ENCODE results near the gene DNAJC4.

DNAJC4 gene, protein sequence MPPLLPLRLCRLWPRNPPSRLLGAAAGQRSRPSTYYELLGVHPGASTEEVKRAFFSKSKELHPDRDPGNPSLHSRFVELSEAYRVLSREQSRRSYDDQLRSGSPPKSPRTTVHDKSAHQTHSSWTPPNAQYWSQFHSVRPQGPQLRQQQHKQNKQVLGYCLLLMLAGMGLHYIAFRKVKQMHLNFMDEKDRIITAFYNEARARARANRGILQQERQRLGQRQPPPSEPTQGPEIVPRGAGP

GRCh38 chr11:64230171-64230984 lies at the start of gene DNAJC4:
Gene DNAJC4 (plus strand): TSS chr11:64230548. CDS start chr11:64230855, 307 bp downstream.
- peak; percentile 92 for DNase-seq

- DNase-seq, result no peak
Observed at GRCh38 chr11:64180891-64181290, 49.5 kb upstream of the DNAJC4 start.

DNA sequence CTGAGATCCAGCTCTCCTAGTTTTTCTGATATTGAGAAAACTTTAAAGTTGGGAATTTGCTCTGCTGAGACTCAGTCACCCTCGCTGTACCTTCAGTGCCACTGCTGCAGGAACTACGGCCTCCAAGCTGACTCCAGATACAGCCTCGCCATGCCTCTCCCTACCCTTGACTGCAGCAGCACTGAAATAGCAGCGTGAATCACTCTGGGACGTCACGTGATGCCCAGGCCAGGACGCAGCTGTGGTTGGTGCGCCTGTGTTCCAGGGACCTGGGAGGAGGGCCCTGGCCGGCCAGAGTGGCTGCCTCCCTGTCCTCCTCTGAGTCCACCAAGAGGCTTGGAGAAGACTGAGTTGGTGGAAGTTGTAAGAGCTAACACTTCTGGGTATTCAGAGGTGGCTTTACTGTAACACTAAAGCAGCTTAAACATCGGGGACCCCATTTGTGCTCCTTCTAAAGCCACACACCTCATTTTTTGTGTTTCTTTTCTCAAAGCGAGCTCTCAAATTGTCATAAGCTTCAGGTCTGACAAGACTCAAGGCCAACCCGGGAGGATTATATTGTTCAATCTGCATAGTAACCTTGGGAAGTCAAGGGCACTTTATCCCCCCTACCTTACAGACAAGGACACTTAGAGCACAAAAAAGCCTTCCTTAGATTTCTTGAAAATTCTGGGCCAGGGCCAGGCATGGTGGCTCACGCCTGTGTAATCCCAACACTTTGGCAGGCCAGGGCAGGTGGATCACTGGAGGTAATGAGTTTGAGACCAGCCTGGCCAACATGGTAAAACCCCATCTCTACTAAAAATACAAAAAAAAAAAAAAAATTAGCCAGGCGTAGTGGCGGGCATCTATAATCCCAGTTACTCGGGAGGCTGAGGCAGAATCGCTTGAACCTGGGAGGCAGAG lies 48.6 kb upstream of the DNAJC4 start:
- DNase-seq, result peak; percentile 92

DNA sequence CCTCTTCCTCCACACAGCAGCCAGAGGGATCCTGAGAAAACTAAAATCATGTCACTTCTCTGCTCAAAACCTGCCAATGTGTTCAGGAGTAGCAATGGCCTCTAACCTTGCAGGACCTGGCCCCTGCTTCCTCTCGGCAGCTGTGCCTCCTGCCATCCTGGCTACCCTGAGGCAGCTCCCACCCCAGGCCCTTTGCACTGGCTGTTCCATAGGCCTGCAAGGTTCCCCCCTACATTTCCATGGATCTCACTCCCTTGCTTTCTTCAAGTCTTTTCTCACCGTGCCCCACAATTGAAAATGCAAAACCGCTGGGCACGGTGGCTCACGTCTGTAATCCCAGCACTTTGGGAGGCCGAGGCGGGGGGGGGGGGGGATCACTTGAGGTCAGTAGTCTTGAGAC lies 46.5 kb upstream of the DNAJC4 start:
- no peak for DNase-seq

DNA sequence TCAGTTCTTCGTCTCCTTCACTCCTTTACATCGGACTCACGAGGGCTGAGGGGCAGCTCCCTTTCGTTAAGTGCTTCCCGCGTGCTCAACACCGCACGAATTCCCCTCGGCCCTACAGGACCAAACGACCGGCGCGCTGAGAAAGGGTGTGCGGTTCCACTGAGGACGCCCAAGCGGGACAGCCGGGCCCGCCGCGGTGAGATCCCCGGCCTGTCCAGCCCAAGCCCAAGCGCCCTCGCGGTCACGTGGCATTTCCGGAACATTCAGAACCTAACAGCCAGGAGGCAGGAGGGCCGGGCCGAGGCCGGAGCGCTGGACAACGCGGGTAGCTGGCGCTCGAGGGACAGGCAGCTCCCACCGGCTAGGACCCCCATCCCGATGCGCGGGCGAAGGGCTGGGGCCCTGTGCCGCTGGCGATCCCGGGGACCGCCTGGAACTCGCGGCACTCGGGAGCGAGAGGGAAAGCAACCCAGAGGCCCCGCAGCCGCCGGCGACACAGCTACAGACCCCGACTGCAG lies 45.1 kb upstream of the DNAJC4 start:
- DNase-seq, result no peak

DNA sequence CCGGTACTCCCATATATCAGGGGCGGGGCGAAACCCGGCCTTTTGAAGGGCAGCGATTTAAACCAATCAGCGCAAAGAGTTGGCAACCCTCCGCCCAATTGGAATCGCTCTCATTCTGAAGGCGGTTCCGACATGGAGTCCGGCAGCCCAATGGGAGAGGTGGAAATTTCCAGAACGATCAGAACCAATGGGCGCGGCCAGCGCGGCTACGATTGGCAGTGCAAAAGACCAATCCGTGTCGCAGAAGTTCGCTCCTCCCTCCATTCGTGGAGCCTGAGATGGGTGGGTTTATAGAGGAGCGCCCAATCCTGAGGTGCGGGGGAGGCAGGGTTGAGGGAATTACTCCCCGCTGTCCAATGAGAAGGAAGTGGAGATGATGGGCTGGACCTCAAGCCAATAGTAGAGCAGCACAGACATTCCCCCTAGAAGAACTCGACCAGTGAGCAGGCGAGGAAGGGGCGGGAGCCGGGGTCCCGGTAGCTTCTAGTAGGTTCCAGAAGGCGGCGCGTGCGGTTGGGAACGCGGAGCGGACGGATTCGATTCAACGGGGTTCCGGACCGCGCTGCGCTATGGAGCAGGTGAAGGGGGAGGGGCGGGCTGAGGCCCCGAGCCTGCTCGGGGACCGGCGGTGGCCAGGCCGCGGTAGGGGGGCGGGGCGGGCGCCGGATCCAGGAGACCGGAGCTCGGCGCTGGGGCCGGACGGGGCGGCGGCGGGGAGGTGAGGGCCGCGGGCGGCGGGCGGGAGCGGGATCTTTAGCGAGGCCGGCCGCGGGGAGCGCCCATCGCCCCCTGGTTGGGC lies 44.5 kb upstream of the DNAJC4 start, which contains the start of gene STIP1:
Gene STIP1, plus strand, starts transcription at position 479 of the 799 bp plus-strand sequence. Its CDS starts 91 bp downstream, at position 570.
- DNase-seq, result peak; percentile 100

GRCh38 chr11:64186492-64187165 lies 43.7 kb upstream of the DNAJC4 start:
- DNase-seq, result no peak

DNA sequence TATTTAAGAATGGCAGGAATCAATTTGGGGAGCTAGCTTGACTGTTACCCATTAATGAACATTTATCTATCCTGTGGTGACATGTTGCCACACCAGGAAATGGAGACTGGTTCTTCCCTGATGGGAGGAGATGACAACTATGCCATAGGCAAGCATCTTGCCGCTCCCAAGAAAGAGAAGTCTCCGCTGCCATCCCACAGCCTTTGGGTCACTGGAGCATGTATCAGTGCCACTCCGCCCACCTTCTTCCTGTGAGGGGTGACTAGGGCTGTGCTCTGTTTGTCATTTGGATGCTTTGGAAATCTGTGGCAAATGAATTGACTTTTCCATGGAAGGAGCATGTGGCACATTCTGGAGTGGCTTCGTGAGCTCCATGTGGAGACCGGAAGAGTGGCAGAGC lies 37.9 kb upstream of the DNAJC4 start:
- no peak for DNase-seq

- no peak for DNase-seq
Observed at GRCh38 chr11:64196626-64197025, 33.7 kb upstream of the DNAJC4 start.

DNA sequence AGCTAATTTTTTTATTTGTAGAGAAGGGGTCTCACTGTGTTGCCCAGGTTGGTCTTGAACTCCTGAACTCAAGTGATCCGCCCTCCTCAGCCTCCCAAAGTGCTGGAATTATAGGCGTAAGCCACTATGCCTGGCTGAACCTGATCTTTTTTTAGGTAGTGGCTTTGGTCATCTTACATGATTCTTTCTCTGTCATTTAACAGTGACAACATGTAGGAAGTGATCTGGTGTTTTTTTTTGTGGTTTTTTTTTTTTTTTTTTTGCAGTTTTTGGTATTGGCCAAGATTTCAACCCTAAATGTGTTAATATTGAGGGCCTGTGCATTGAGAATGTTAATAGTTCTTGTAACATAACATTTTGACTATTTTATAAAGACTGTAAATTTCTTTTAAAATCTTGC lies 31.8 kb upstream of the DNAJC4 start:
- DNase-seq, result no peak

GRCh38 chr11:64201543-64201942 lies 28.8 kb upstream of the DNAJC4 start:
- DNase-seq, result no peak

DNA sequence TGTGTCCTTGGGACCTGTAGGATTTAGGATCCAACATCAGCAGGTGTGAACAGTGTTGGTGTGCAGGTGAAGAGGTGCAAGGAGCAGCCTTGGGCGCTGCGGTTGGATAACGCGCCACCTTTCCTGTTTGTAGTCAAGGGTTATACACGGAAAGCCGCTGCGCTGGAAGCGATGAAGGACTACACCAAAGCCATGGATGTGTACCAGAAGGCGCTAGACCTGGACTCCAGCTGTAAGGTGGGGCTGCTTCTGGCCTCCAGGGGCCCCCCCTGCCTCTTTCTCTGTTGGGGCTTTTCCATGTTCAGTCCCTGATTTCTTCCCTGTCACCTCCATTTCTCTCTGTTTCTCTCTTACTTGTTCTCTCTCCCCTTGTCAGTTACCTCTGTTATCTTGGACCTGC lies 27.4 kb upstream of the DNAJC4 start:
- no peak for DNase-seq

DNA sequence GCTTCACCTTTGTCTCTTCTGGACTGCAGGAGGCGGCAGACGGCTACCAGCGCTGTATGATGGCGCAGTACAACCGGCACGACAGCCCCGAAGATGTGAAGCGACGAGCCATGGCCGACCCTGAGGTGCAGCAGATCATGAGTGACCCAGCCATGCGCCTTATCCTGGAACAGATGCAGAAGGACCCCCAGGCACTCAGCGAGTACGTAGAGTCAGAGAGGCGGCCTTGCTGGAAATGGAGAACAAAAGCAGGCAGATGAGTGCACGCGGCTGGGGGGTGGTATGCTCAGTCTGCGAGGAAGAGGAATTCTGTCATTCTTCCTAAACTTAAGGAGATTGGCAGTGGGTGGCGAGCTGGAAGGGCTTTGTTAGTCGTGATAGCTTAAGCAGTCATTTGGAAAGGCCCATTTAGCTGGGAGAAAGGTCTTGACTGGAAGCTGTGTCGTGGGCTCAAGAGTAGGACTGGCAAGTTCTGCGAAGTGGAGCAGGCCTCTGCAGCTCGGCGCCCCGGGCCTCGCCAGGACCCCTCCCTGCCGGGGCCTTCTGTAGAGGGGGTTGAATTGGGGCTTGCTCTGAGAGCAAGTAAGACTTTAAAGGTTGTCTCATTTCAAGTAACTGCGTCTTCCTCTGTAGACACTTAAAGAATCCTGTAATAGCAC lies 26.8 kb upstream of the DNAJC4 start:
- DNase-seq, result no peak

DNA sequence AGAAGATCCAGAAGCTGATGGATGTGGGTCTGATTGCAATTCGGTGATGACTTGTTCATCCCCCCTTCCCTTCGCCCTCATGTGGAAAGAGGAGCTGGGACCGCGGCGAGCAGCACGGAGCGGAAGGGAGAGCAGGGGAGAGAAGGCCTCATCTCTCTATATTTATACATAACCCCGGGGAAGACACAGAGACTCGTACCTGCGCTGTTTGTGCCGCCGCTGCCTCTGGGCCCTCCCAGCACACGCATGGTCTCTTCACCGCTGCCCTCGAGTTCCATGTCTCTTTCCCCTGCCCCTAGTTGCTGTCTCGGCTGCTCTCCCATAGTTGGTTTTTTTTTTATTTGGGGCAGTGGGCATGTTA lies 26.3 kb upstream of the DNAJC4 start:
- no peak for DNase-seq

DNA sequence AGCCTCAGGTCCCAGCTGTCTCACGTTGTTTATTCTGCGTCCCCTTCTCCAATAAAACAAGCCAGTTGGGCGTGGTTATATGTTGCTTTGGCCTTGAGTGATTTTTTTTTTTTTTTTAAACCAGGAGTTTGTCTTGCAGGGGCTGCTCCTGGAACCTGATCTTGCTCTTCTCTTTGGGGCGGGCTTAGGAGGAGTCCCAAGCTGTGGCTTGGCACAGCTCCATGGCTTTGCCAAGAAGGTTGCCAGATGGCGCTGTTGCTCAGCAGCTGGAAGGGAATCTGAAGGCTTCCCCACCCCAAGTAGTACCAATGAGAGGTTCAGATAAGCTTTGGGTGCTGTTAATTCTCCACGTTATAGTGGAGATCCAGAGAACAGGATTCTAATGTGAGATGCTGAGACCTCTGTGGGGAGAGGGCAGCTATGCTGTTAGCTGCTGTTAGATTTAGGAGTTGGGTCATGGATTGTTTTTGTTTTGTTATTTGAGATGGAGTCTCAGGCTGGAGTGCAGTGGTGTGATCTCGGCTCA lies 25.8 kb upstream of the DNAJC4 start:
- DNase-seq, result peak; percentile 82

DNA sequence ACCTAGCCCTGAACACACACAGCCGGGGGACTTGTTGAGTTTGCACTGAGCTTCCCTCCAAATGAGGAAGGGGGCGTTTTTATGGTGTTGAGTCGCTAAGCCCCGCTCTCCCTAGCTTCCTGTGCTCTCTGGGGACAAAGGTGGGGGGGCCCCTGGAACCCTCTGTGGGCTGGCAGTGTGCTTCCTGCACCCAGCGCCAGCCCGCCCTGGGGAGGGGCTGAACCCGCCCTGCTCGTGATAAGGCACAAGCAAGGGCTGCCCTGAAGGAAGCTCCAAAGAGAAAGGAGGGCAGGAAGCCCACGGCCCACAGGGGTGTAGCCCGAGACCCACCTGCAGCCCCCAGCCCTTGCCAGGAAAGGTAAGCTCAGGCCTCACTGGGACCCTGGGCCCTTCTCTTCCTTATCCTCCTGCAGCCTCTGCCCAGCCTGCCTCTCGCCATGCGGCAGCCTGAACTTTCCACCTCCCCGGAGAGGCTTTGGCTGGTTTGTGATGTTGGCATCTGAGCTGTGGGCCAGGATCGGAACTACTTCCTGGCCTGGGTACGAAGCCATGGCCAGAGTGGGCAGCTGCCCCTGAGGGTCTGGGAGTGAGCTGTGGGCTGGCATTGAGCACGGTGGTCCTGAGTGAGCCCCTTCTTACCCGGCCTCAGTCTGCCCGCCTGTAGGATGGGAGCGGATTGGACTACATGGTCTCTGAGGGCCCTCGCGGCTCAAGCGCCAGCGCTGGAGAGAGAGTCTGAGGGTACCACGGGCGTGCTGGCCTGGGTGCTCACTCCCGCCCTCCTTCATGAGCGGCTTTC lies 23.7 kb upstream of the DNAJC4 start, which contains the start of gene FERMT3:
Gene FERMT3, plus strand, starts transcription at position 265 of the 799 bp plus-strand sequence. CDS start 644 bp downstream, outside the sequence.
- no peak for DNase-seq

DNA sequence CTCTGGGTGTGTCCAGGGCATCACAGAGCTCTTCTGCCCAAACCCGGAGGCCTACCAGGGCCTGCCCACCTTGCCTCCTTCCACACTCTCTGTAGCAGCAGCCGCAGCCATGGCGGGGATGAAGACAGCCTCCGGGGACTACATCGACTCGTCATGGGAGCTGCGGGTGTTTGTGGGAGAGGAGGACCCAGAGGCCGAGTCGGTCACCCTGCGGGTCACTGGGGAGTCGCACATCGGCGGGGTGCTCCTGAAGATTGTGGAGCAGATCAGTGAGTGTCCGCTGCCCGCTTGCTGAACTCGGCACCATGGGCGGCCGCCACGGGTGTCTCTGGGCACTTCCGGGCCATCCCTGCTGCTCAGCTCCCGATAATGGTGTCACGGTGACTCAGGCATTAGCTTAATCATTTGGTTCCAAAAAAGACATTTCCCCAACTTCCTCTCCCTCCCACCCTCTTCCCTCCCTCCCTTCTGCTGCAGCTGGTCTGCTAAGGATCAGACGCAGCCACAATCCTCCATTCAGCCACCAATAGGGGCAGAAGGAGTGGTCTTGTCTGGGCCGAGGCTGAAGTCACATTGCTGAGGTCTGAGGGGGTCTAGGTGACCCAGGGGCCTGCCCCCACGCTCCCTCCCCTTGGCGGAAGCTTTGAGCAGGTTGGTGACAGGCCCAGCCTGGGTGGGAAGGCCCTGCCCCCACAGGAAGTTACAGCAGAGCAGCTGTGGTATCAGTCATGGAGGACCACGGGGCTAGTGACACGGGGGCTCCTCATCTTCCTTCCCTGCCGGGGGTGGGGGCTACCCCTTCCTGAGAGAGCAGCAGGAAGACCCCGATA lies 22.9 kb upstream of the DNAJC4 start:
- peak; percentile 57 for DNase-seq

GRCh38 chr11:64208086-64208795 lies 22.1 kb upstream of the DNAJC4 start:
- DNase-seq, result no peak

Data from left hindlimb (tissue), 1 donor.